ENCODE data around the gene ZSCAN29.

DNA sequence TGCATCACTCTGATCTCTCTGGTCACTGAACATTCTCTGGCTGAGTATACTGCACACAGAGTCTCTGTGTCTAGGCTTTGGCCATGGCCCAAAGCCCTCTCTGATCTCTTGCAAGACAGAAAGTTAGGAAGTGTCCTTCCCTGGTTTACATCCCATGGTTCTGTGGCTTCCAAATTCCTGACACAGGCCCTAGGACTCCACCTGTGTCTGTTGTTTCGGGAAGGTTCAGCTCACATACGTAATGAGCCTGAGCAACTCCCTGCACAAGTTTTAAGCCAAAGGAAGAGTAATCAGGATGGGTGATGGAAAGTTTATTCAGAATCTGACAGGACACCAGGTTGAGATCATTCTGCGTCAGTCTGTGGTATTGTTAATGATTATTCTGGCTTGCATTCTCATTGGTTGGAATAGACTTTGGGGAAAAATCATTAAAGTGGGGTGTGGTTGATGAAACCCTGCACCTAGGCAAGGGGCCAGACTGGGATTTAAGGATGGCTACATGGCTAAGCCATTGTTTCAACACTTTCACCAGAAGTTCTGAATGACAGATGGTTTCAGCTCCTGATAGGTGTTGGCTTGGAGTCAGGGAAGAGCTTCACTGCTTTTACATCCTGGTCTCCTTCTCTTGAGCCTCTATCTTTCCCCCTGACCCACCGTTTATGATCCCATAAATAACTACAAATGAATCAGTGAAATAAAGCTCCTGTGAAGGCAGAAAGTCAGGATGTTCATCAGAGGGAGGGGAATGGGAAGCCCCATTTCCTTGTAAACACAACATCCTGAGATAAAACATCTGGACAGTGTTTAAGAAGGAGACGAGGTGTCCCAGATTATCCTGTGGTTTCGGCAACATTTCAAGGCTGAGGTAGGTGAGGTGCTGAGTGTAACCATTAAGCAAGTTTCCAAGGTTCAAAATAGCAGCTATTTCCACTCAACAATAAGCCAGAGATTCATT lies 54.5 kb downstream of the ZSCAN29 start:
- no peak for TF ChIP-seq EZH2 (IDR thresholded peaks at IDR 0.05; ENCODE audit: insufficient read depth, poor library complexity, severe bottlenecking)
- no peak for TF ChIP-seq EZH2phosphoT487 (IDR thresholded peaks at IDR 0.05; ENCODE audit: insufficient read depth, low read depth)

All from GM23248 (cell line).